Measurements from ENCODE around the gene GPC2.

DNA sequence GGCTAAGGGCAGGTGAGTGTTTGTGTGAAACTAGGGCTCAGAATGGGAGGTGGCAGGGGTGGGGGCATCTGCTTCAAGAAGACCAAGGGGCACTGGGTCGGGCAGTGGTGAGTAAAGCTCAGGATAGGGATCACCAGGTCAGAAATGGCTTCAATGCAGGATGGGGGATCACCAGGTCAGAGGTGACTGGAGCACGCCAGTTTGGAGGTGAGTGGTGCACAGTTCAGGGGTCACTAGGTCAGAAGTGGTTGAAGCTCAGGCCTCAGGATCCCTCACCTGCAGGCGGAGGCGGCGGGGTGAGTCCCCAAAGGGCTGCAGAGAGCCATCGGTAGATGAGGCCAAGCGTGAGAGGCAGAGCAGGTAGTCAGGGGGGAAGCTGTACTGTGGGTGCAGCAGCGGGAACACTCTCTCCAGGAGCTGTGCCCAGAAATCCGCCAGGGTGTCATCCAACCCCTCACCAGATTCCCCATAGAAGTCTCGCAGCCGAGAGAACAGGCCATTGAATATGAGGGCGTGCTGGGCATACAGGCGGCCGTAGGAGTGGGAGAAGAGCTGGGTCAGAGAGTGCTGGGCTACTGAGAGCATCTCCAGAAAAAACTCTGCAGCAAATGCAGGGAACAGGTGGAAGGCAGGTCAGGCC, 1.8 kb downstream of the GPC2 start:
- TF ChIP-seq POLR2AphosphoS5 (IDR thresholded peaks at IDR 0.05; ENCODE audit: low read depth, low read length) (no peak), SPI1 (IDR thresholded peaks at IDR 0.05; ENCODE audit: low read depth, low read length) (no peak)
